ENCODE measurements around the gene MYH9. TPM values are rescaled to one million over a fixed set of nuclear protein-coding genes. Genes with fewer than 3 reads are reported as not detected.

The MYH9 gene
- total RNA-seq, 1 donor from 2014 or later, result 1,853 TPM

DNA sequence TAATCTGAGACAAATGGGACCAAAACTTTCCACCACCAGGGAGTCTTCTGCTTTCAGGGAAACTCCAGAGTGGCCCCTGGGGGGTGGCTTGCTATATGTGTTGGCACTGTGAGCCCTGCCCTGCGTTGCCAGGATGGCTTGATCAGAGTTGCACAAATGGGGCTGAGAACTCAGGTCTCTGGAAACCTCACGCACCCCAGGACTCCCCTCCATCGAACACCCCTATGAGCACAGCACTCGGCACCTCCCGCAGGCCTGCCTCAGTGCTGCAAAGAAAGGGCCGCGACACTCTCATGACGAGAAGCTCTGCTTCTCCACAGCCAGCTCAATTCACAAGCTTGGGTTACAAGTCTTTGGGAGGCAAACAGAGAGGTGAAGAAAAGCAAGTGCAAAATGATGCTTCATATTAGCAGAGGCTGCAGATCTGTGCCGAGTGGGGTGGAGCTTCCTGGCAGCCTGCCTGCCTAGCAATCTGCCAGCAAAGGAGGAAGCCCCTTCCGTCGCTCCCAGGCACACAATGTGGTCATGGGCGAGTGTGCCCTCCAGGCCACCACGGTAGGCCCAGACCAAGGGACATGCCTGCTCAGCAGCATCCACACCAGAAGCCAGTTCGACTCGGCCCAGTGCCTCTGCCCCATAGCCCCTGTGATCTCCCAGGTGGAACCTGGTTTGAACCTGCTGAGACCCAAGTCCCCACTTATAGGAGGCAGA is 55.7 kb downstream of the MYH9 start:
- Mint-ChIP-seq H3K9me3 (ENCODE audit: low read depth) (no peaks in the 10 kb centered on the region), H3K4me1 (ENCODE audit: low read depth) (peaks cover 100% of the 10 kb centered on the region), H3K4me3 (ENCODE audit: unreplicated experiment) (peak overlapping the region; percentile 35), H3K36me3 (ENCODE audit: low read depth) (peaks cover 48% of the 10 kb centered on the region), H3K27ac (ENCODE audit: unreplicated experiment) (peak overlapping the region; percentile 98), H3K27me3 (ENCODE audit: low read depth) (no peaks in the 10 kb centered on the region)
- TF ChIP-seq, protein P1, sequence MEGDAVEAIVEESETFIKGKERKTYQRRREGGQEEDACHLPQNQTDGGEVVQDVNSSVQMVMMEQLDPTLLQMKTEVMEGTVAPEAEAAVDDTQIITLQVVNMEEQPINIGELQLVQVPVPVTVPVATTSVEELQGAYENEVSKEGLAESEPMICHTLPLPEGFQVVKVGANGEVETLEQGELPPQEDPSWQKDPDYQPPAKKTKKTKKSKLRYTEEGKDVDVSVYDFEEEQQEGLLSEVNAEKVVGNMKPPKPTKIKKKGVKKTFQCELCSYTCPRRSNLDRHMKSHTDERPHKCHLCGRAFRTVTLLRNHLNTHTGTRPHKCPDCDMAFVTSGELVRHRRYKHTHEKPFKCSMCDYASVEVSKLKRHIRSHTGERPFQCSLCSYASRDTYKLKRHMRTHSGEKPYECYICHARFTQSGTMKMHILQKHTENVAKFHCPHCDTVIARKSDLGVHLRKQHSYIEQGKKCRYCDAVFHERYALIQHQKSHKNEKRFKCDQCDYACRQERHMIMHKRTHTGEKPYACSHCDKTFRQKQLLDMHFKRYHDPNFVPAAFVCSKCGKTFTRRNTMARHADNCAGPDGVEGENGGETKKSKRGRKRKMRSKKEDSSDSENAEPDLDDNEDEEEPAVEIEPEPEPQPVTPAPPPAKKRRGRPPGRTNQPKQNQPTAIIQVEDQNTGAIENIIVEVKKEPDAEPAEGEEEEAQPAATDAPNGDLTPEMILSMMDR (IDR thresholded peaks at IDR 0.05), result no peak
- no peak for DNase-seq (ENCODE audit: low spot score)

DNA sequence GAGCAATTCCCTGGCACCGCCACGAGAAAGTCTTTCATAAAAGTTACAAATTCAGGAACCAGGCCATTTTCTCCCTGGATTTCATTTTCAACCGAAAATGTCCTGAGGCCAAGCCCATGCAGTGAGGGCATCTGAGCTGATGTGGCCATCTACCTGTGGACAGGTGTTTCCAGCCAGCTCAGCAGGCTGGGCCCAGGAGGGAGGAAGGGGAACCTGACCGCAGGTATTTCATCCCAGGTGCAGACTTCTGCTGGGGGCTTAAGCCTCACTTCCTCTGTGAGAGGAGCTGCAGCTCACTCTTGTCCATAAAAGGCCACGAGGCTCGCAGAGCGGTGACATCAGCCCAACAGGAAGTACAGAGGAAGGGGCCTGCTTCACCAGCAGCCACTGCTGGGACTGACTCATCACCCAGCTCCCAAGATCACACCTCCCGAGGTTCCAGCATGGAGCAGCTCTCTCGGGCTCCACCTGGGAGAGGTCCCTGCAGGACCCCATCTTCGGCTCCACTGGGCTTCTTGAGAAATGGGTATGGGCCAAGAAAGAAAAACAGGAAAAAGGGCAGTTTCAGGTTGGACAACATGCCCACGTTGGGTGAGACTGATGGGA is 56.4 kb downstream of the MYH9 start:
- Mint-ChIP-seq H3K4me3 (ENCODE audit: unreplicated experiment) (peak overlapping the region; percentile 52), H3K9me3 (ENCODE audit: low read depth) (no peaks in the 10 kb centered on the region), H3K36me3 (ENCODE audit: low read depth) (peaks cover 47% of the 10 kb centered on the region), H3K27ac (ENCODE audit: unreplicated experiment) (peak overlapping the region; percentile 98), H3K4me1 (ENCODE audit: low read depth) (peaks cover 100% of the 10 kb centered on the region), H3K27me3 (ENCODE audit: low read depth) (no peaks in the 10 kb centered on the region)
- TF ChIP-seq, protein P1 (IDR thresholded peaks at IDR 0.05), result peak; percentile 37
- DNase-seq (ENCODE audit: low spot score), result no peak

GRCh38 chr22:36330655-36331305 is 57.0 kb downstream of the MYH9 start:
- TF ChIP-seq, protein P1 (IDR thresholded peaks at IDR 0.05), result no peak
- DNase-seq (ENCODE audit: low spot score), result no peak
- Mint-ChIP-seq H3K9me3 (ENCODE audit: low read depth) (no peaks in the 10 kb centered on the region), H3K4me1 (ENCODE audit: low read depth) (peaks cover 100% of the 10 kb centered on the region), H3K4me3 (ENCODE audit: unreplicated experiment) (peak overlapping the region; percentile 52), H3K27me3 (ENCODE audit: low read depth) (no peaks in the 10 kb centered on the region), H3K27ac (ENCODE audit: unreplicated experiment) (peak overlapping the region; percentile 98), H3K36me3 (ENCODE audit: low read depth) (peaks cover 49% of the 10 kb centered on the region)

GRCh38 chr22:36330127-36330526 is 57.6 kb downstream of the MYH9 start:
- TF ChIP-seq, protein P1 (IDR thresholded peaks at IDR 0.05), result no peak
- DNase-seq (ENCODE audit: low spot score), result no peak
- peak overlapping the region; percentile 52 for H3K4me3 Mint-ChIP-seq (ENCODE audit: unreplicated experiment)
- no peaks in the 10 kb centered on the region for H3K27me3 Mint-ChIP-seq (ENCODE audit: low read depth)
- H3K9me3 Mint-ChIP-seq (ENCODE audit: low read depth), result no peaks in the 10 kb centered on the region
- H3K27ac Mint-ChIP-seq (ENCODE audit: unreplicated experiment), result peak overlapping the region; percentile 98
- peaks cover 100% of the 10 kb centered on the region for H3K4me1 Mint-ChIP-seq (ENCODE audit: low read depth)
- H3K36me3 Mint-ChIP-seq (ENCODE audit: low read depth), result peaks cover 55% of the 10 kb centered on the region

DNA sequence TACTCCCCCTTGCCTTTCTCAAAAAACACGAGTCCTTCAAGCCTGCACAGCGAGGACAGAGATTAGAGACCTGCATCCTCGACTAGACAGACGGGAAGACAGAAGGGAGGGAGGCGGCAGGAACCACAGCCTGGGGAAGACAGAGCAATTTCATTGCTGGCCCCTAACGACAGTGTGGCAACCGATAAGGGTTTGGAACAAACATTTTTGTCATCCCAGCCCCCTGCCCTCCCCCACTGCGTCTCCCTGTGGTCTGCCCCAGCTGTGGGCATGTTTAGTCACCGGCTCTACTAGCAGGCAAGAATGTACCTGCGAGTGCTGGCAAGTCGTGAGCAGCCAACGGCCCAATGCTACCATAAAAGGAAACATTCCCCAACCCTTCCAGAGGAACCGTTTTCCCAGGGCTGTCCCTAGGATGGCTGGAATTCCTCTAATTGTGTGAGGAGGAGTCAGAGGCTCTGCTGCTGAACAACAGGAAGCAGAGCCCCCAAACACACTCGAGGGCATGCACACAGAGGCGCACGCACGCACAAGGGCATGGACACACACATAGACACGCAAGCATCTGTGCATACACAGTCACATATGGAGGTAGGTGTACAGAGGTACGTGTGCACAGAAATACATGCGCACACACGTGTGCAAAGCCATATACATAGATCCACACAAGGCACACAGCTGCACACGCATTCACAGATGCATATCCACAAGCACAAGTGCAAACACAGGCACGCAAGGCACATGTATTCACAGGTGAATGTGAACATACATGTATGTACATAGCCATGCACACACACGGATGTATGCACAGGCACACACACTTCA is 58.3 kb downstream of the MYH9 start:
- Mint-ChIP-seq H3K9me3 (ENCODE audit: low read depth) (no peaks in the 10 kb centered on the region), H3K27ac (ENCODE audit: unreplicated experiment) (peak overlapping the region; percentile 98), H3K4me3 (ENCODE audit: unreplicated experiment) (peak overlapping the region; percentile 63), H3K27me3 (ENCODE audit: low read depth) (no peaks in the 10 kb centered on the region), H3K36me3 (ENCODE audit: low read depth) (peaks cover 56% of the 10 kb centered on the region), H3K4me1 (ENCODE audit: low read depth) (peaks cover 100% of the 10 kb centered on the region)
- no peak for DNase-seq (ENCODE audit: low spot score)
- TF ChIP-seq, protein P1 (IDR thresholded peaks at IDR 0.05), result no peak
